Measurements from ENCODE around the gene MANEAL. TPM values are rescaled to one million over a fixed set of nuclear protein-coding genes. Genes with fewer than 3 reads are reported as not detected.
"Not testable (repeated sequence)": the region's sequence is repeated elsewhere in the genome, so short reads cannot be mapped to it uniquely, and the experiment has no call there.

MANEAL gene
- total and polyA plus RNA-seq, 5 experiments from 2014 or later, result 0.23 to 1.4 (median 1.0) TPM

- no peak for DNase-seq
- no peak for ATAC-seq
- POLR2A ChIA-PET, result no interaction called here
- Mint-ChIP-seq H3K9me3 (peaks cover 0 to 10% (median 0%) of the 10 kb centered on the region in 9 donors), H3K27me3 (peaks cover 40 to 74% (median 63%) of the 10 kb centered on the region in 5 donors), H3K36me3 (peaks cover 0 to 9% (median 6%) of the 10 kb centered on the region in 3 donors), H3K4me3 (no peak overlapping the region), H3K27ac (no peak overlapping the region), H3K4me1 (peaks cover 8 to 17% (median 10%) of the 10 kb centered on the region in 4 donors)
Observed at GRCh38 chr1:37763791-37764413, 29.7 kb upstream of the MANEAL start.

DNA sequence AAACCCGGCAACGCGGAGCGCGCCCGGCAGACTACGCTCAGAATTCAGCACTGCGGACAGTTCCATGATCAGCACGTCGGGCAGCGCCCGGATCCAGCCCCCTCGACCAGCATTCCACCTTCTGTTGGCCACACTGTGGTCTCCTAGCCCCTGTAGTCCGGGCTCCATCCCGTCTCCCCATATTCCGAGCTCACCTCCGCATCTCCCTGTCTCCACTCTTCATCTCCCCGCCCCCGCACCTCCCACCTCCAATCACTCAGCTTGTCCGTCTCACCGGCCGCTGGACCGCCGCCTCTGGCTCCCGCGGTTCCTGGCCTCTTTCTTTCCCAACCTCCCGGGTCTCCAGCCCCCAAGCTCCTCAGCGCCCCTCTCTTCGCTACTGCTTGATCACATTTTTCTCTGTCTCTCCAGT, 29.2 kb upstream of the MANEAL start:
- peaks cover 46 to 80% (median 69%) of the 10 kb centered on the region in 5 donors for H3K27me3 Mint-ChIP-seq
- ATAC-seq (no peak), DNase-seq (peak in 6 of 10 donors; percentile 10 to 31 (median 21))
- peaks cover 0 to 10% (median 0%) of the 10 kb centered on the region in 9 donors for H3K9me3 Mint-ChIP-seq
- H3K4me1 Mint-ChIP-seq, result peaks cover 8 to 17% (median 10%) of the 10 kb centered on the region in 4 donors
- H3K27ac Mint-ChIP-seq, result no peak overlapping the region
- H3K4me3 Mint-ChIP-seq, result peak overlapping the region in 4 of 10 donors; percentile 18 to 65 (median 30)
- H3K36me3 Mint-ChIP-seq, result peaks cover 0 to 9% (median 6%) of the 10 kb centered on the region in 3 donors
- POLR2A ChIA-PET, result no interaction called here

DNA sequence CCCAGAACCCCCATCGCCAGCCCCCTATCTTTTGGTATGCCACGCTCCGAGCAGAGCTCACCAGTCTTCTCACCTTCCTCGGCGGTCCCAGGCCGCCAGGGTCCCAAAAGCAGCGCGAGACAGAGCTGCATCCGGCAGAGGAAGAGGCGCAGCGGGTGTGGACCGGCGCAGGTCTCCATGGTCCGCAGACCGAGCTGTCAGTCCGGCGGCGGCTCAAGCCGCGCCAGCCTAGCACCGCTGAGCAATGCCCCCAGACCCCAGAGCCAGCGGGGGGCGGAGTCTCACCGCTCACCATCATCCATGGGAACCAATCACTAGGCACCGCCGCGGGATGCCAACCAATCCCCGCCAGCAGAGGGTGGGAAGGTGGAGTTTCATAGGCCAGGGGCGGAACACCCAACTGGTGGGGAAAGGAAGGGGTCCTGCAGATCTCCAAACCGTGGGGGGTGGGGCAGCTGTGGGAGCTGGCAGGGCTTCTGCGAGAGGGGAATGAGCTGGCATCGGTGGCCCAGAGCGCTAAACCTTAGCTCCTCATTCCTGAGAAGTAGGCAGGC, 28.7 kb upstream of the MANEAL start, which contains the start of gene EPHA10:
EPHA10 (minus strand) TSS at position 233 of the 554 bp plus-strand sequence; CDS start at position 179, 54 bp downstream.
- POLR2A ChIA-PET, result no interaction called here
- Mint-ChIP-seq H3K4me1 (peaks cover 8 to 17% (median 10%) of the 10 kb centered on the region in 4 donors), H3K9me3 (peaks cover 0 to 10% (median 0%) of the 10 kb centered on the region in 9 donors), H3K36me3 (peaks cover 0 to 9% (median 6%) of the 10 kb centered on the region in 3 donors), H3K27me3 (peaks cover 48 to 85% (median 72%) of the 10 kb centered on the region in 5 donors), H3K4me3 (peak within 1 kb of the TSS in 7 of 10 donors; percentile 7 to 65 (median 39)), H3K27ac (peak within 1 kb of the TSS in 1 of 10 donors; percentile 18)
- ATAC-seq (no peak), DNase-seq (no peak)

- POLR2A ChIA-PET, result no interaction called here
- ATAC-seq, result peak in 1 of 2 donors; percentile 65
- peaks cover 0 to 9% (median 6%) of the 10 kb centered on the region in 3 donors for H3K36me3 Mint-ChIP-seq
- H3K27ac Mint-ChIP-seq, result no peak overlapping the region
- H3K4me1 Mint-ChIP-seq, result peaks cover 8 to 17% (median 10%) of the 10 kb centered on the region in 4 donors
- H3K9me3 Mint-ChIP-seq, result peaks cover 0 to 10% (median 0%) of the 10 kb centered on the region in 9 donors
- no peak for DNase-seq
- peak overlapping the region in 5 of 10 donors; percentile 11 to 60 (median 39) for H3K4me3 Mint-ChIP-seq
- H3K27me3 Mint-ChIP-seq, result peaks cover 49 to 92% (median 81%) of the 10 kb centered on the region in 5 donors
Observed at GRCh38 chr1:37765916-37766664, 27.6 kb upstream of the MANEAL start.

DNA sequence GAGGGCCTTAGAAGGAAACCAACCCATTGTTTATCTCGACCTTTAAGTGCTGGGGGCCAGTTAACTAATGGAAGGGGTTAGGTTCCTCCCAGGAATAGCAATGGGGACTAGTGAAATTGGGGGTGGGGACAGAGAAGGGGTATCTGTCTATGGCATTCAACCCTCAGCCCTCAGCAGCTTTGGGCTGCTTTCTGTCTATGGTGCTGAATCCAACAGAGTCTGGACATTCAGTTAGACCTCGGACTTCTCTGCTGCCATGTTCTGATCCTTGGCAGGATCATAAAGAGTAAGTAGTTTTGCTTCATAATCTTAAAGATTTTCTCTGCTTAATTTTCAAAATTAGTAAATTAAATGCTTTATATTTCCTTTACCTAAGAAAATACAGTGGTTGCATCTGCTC, 26.2 kb upstream of the MANEAL start:
- Mint-ChIP-seq H3K27ac (no peak overlapping the region), H3K4me1 (peaks cover 8 to 17% (median 10%) of the 10 kb centered on the region in 4 donors), H3K36me3 (peaks cover 0 to 9% (median 6%) of the 10 kb centered on the region in 3 donors), H3K9me3 (peaks cover 0 to 10% (median 0%) of the 10 kb centered on the region in 9 donors), H3K4me3 (no peak overlapping the region), H3K27me3 (peaks cover 48 to 87% (median 73%) of the 10 kb centered on the region in 5 donors)
- no peak for DNase-seq
- POLR2A ChIA-PET, result no interaction called here
- ATAC-seq, result no peak

DNA sequence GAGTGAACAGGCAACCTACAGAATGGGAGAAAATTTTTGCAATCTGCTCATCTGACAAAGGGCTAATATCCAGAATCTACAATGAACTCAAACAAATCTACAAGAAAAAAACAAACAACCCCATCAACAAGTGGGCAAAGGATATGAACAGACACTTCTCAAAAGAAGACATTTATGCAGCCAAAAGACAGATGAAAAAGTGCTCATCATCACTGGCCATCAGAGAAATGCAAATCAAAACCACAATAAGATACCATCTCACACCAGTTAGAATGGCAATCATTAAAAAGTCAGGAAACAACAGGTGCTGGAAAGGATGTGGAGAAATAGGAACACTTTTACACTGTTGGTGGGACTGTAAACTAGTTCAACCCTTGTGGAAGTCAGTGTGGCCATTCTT, 22.2 kb upstream of the MANEAL start:
- Mint-ChIP-seq H3K27me3 (peaks cover 33 to 65% (median 47%) of the 10 kb centered on the region in 5 donors), H3K9me3 (peaks cover 0 to 12% (median 2%) of the 10 kb centered on the region in 9 donors)
- H3K27ac Mint-ChIP-seq, ATAC-seq, H3K4me1 Mint-ChIP-seq, H3K36me3 Mint-ChIP-seq, POLR2A ChIA-PET, H3K4me3 Mint-ChIP-seq, DNase-seq: not testable (repeated sequence)

DNA sequence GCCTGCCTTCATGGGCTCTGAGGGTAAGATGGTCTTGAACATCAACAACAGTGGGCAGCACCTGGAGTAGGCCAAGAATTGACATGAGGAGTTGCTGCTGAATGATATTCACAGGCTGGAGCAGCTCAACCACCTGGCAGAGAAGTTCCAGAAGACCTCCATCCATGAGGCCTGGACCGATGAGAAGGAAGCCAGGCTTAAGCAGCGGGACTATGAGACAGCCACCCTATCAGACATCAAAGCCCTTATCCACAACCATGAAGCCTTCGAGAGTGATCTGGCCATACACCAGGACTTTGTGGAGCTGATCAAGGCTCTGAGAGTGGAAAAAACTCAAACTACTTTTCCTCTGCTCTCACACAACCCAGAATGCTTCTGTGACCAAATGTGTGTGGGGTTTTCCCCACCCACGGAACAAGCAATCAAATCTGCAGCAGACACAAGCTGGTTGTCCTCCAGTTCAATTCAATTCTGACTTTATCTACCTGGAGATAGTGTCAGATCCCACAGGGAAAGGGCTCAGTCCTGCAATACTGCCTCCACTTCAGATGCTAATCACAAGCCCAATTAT, 16.6 kb upstream of the MANEAL start:
- no peak overlapping the region for H3K4me3 Mint-ChIP-seq
- peaks cover 0 to 12% (median 2%) of the 10 kb centered on the region in 9 donors for H3K9me3 Mint-ChIP-seq
- no peak overlapping the region for H3K27ac Mint-ChIP-seq
- H3K36me3 Mint-ChIP-seq, result no peaks in the 10 kb centered on the region
- ATAC-seq (no peak), DNase-seq (no peak)
- H3K4me1 Mint-ChIP-seq, result peaks cover 0 to 4% (median 0%) of the 10 kb centered on the region in 4 donors
- peaks cover 9 to 34% (median 12%) of the 10 kb centered on the region in 5 donors for H3K27me3 Mint-ChIP-seq
- POLR2A ChIA-PET, result no interaction called here

DNA sequence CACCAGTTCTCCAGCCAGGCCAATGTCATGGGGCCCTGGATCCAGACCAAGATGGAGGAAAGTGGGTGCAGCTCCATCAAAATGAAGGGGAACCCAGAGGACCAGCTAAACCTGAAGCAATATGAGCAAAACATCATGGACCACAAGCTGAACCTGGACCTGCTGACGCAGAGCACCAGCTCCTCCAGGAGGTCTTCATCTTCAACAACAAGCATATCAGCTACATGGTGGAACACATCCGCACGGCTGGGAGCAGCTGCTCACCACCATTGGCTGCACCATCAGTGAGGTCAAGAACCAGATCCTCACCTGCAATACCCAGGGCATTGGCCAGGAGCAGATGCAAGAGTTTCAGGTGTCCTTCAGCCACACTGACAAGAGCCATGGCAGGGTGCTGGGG, 15.0 kb upstream of the MANEAL start:
- no peak overlapping the region for H3K4me3 Mint-ChIP-seq
- H3K4me1 Mint-ChIP-seq, result peaks cover 0 to 4% (median 0%) of the 10 kb centered on the region in 4 donors
- DNase-seq (no peak), ATAC-seq (no peak)
- peaks cover 6 to 23% (median 9%) of the 10 kb centered on the region in 5 donors for H3K27me3 Mint-ChIP-seq
- POLR2A ChIA-PET, result no interaction called here
- H3K9me3 Mint-ChIP-seq, result peaks cover 0 to 7% (median 0%) of the 10 kb centered on the region in 9 donors
- no peak overlapping the region for H3K27ac Mint-ChIP-seq
- H3K36me3 Mint-ChIP-seq, result no peaks in the 10 kb centered on the region

DNA sequence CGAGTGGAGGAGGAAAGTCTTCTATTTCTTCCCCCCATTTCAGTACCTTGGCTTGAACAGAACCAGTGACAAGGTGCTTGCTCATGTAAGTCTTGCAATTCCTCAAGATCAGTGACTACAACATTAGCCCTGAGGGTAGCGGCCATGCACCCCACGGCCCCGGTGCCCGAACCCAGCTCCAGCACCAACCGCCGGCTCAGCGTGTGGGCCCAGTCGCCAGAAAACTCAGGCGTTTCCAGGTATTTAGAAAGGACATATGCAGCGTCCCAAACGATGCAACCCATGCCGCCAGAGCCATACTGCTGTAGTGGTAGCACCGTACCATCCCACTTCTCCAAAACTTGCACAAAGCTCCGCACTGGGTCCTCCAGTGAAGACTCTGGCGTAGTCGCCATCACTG, 11.2 kb upstream of the MANEAL start:
- Mint-ChIP-seq H3K36me3 (no peaks in the 10 kb centered on the region), H3K9me3 (no peaks in the 10 kb centered on the region), H3K27ac (no peak overlapping the region), H3K27me3 (peaks cover 7 to 27% (median 17%) of the 10 kb centered on the region in 5 donors), H3K4me1 (peaks cover 0 to under 1% (median 0%) of the 10 kb centered on the region in 4 donors), H3K4me3 (no peak overlapping the region)
- POLR2A ChIA-PET, result no interaction called here
- DNase-seq, result no peak
- ATAC-seq, result no peak

GRCh38 chr1:37792943-37793686, 532 bp upstream of the MANEAL start:
- peaks cover 18 to 49% (median 29%) of the 10 kb centered on the region in 5 donors for H3K27me3 Mint-ChIP-seq
- POLR2A ChIA-PET, result no interaction called here
- H3K4me3 Mint-ChIP-seq, result peak overlapping the region; percentile 47 to 78 (median 62)
- peak overlapping the region in 1 of 10 donors; percentile 34 for H3K27ac Mint-ChIP-seq
- no peaks in the 10 kb centered on the region for H3K9me3 Mint-ChIP-seq
- ATAC-seq (no peak), DNase-seq (no peak)
- H3K4me1 Mint-ChIP-seq, result peaks cover 8 to 13% (median 12%) of the 10 kb centered on the region in 4 donors
- H3K36me3 Mint-ChIP-seq, result no peaks in the 10 kb centered on the region

- Mint-ChIP-seq H3K27ac (peak overlapping the region in 1 of 10 donors; percentile 75), H3K27me3 (peaks cover 17 to 48% (median 23%) of the 10 kb centered on the region in 5 donors), H3K9me3 (no peaks in the 10 kb centered on the region), H3K36me3 (peaks cover 0 to 6% (median 1%) of the 10 kb centered on the region in 3 donors), H3K4me3 (peak overlapping the region; percentile 63 to 86 (median 78)), H3K4me1 (peaks cover 8 to 13% (median 12%) of the 10 kb centered on the region in 4 donors)
- ATAC-seq (peak in 1 of 2 donors; percentile 31), DNase-seq (peak in 1 of 10 donors; percentile 3)
- POLR2A ChIA-PET, result interaction anchor here (1.2 kb wide), 1 partner anchor 13 kb away, joined by 4 read pairs; the partner anchor contains the start of genes C1orf122 and YRDC
Observed at GRCh38 chr1:37794372-37795339, 1.0 kb downstream of the MANEAL start.

Data from naive thymus-derived CD8-positive, alpha-beta T cell (primary cell).